Raji (cell line): Measurements from ENCODE around the gene OR2AE1.

ENCODE experiments used
- POLR2A ChIP-seq: IDR thresholded peaks from 2 replicates; pipeline ENCODE4 v1.6.1; 2011; ENCODE audit warnings: low read depth, low read length, control low read depth; ENCODE audit not compliant: insufficient read depth

OR2AE1 gene

GRCh38 chr7:99876491-99876890, 342 bp downstream of the OR2AE1 start:
- no peak for TF ChIP-seq POLR2A

- no peak for TF ChIP-seq POLR2A
Observed at GRCh38 chr7:99868246-99868645, 8.6 kb downstream of the OR2AE1 start.

- no peak for TF ChIP-seq POLR2A
Observed at GRCh38 chr7:99863847-99864440, 12.9 kb downstream of the OR2AE1 start.

DNA sequence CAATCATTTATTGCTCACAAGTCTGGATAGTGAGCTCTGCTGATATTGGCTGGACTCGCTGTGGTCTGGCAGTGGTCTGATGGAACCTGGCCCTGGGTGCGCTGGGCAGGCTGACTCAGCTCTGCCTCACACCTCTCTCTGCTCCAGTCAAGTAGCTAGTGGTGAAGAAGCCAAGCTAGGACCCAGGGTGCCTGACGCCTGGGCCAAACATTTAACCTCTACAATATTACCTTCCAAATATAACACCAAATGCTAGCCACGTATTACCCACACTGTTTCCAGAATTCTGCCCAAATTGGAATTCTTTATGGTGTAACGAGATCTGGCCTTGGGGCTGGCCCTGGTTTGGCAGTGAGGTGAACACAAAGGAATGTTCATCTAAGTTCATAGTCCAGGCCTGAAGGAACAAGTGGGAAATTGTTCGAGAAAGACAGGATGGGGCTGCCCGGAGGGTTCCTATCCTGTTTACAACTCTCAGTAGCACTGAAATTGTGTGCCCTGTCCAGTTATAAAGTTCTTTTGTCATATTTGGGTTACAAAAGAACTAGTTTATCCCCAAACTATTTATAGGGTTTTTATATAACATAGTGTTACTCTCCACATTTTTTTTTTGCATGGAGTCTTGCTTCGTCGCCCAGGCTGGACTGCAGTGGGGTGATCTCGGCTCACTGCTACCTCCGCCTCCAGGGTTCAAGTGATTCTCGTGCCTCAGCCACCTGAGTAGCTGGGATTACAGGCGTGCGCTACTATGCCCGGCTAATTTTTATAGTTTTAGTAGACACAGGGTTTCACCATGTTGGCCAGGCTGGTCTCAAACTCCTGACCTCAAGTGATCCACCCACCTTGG, 16.3 kb downstream of the OR2AE1 start:
- no peak for TF ChIP-seq POLR2A

- TF ChIP-seq POLR2A, result no peak
Observed at GRCh38 chr7:99855236-99855635, 21.6 kb downstream of the OR2AE1 start.

- TF ChIP-seq POLR2A, result no peak
Observed at GRCh38 chr7:99848420-99849216, 28.2 kb downstream of the OR2AE1 start.

- no peak for TF ChIP-seq POLR2A
Observed at GRCh38 chr7:99844328-99844727, 32.5 kb downstream of the OR2AE1 start.

- TF ChIP-seq POLR2A, result no peak
Observed at GRCh38 chr7:99843808-99844207, 33.0 kb downstream of the OR2AE1 start.

DNA sequence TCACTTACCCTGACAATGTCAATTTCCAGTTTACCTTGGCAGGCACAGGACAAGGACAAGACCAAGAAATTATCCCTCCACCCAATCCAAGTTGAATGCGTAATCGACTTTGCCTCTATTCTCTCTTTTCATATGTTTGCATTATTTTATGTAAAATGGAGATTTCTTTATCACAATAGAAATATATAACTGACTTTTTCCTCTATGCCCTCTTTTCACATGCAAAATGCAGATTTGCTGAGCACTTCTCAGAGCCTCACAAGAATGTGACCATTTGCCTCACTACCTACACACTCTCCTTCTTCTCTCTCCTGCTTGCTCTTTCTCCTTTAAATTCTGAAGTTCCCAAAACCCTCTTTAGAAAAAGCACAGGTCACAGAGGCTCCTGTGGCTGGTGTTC, 33.9 kb downstream of the OR2AE1 start:
- TF ChIP-seq POLR2A, result no peak

DNA sequence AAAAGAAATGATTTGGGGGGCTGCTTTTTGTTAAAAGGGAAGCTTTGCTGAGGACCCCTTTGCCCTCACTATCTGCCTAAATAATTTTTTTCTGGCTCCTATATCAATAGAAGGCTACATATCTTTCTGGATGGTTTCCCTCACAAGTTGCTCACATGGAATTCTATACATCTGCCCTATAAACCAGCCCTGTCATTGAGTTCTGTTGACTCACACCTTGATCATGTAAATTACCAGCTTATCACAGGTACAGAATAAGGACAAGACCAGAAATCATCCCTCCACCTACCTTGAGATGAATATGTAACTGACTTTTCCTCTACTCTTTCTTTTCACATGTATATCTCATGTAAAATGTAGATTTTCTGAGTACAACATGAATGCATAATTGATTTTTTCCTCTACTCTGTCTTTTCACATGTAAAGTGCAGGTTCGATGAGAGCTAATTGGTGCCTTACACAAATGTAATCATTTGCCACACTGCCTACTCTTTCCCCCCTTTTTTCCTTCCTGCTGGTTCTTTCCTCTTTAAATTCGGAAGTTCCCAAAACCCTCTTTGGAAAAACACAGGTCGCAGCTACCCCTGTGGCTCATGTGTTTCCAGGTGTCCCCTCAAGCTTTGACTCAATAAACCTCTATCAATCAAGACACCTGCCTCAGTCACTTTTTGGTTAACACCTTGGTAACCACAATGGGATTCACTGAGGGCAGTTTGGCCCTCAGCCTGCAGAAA, 36.5 kb downstream of the OR2AE1 start:
- TF ChIP-seq POLR2A, result no peak

- TF ChIP-seq POLR2A, result no peak
Observed at GRCh38 chr7:99839287-99840021, 37.4 kb downstream of the OR2AE1 start.

DNA sequence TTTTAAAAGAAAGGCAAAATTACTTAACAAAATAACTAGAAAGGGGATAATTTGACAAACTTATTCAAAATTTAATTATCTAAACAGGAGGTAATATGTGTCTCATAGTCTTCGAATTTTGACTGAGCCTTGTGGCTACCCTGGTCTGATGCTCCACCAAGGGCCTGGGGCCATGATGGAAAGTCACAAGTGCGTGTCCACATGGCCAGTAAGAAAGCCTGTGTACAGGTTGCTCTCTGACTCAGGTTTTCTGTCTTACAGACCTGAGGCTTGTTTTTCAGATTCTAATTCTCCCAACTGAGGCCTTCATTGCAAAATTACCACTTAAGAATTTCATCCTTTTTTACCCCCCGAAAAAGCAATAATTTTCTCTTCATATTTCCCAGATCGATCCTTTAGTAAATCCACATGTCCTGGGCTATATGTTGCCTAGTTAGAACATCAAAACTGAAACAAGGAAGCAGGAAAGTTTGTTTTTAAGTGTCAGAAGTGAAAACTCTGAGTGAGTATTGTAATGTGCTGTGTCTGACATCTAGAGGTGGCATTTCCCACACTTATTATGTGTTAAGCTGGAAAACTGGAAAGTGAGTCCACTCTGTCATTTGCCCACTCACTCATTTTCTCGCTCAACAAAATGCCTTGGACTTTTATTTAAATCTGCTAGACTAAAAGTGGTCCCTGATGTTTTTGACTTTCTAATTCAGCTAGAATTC, 39.0 kb downstream of the OR2AE1 start:
- TF ChIP-seq POLR2A, result no peak

DNA sequence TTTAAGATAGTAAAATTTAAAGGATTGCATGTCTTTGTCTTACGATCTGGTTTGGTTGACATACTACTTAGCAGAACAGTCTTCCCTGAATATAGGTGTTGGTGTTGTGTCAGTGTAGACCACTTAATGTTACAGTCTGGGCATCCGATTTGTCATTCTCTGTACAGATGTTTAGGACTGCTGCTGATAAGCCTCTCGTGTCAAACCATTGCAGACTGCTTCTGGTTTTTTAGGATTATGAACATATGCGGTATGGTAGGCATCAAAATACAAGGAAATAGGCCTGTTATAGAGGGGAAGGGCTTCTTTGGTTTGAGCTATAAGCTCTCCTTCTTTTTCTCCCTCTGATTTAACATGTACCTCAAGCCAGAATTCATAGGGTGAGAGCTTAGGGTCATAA, 41.6 kb downstream of the OR2AE1 start:
- no peak for TF ChIP-seq POLR2A

DNA sequence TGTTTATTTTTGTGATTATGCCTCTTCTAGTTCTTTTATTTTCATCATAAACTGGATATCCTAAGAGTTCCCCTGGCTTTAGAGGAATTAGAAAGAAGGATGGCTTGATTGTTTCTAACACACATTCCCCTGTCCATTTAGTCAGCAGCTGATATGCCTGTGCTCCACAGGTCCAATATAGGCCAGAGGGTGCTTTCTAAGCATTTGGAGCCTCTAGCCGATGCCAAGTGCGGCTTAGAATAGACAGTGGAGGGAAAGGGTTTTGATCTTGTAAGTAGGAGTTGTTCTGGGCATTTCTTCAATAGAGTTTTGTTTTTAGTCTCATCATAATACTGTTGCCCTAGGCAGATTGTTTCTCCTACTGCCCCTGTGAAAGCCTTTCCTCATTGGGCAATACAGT, 42.5 kb downstream of the OR2AE1 start:
- TF ChIP-seq POLR2A, result no peak
